Hepatocyte (in vitro differentiated cells): ENCODE data around the gene CCL11.

Source experiments
- EZH2 ChIP-seq: fragments of 200-600 bp; sonication (generic); IDR thresholded peaks from 2 replicates; pipeline ENCODE4 v1.6.1; 2016; ENCODE audit warnings: antibody characterized with exemption, mild to moderate bottlenecking, borderline replicate concordance
- TF ChIP-seq, protein P1 (sequence below): fragments of 200-600 bp; sonication (generic); IDR thresholded peaks from 2 replicates; pipeline ENCODE4 v1.5.1; 2016; ENCODE audit warnings: antibody characterized with exemption, mild to moderate bottlenecking; ENCODE audit not compliant: poor library complexity

DNA sequence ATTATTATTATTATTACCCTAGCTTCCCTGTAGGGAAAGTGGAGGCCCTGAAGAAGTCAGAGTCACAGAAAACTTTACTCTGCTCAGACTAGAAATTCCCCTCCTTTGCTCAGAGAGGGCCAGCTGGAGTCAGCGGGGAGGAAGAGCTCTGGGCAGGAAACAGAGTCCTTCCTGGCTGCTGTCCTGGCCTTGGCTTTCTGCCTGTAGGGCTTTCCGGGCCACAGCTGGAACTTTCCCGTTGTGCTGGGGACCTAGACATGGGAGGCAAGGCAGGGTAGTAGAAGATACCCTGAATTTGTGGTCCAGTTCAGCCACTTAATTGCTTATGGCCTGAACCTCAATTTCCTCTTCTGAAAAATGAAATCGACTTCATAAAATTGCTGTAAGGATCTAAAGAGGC, 44.5 kb upstream of the CCL11 start:
- TF ChIP-seq, protein P1, sequence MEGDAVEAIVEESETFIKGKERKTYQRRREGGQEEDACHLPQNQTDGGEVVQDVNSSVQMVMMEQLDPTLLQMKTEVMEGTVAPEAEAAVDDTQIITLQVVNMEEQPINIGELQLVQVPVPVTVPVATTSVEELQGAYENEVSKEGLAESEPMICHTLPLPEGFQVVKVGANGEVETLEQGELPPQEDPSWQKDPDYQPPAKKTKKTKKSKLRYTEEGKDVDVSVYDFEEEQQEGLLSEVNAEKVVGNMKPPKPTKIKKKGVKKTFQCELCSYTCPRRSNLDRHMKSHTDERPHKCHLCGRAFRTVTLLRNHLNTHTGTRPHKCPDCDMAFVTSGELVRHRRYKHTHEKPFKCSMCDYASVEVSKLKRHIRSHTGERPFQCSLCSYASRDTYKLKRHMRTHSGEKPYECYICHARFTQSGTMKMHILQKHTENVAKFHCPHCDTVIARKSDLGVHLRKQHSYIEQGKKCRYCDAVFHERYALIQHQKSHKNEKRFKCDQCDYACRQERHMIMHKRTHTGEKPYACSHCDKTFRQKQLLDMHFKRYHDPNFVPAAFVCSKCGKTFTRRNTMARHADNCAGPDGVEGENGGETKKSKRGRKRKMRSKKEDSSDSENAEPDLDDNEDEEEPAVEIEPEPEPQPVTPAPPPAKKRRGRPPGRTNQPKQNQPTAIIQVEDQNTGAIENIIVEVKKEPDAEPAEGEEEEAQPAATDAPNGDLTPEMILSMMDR, result no peak
- TF ChIP-seq EZH2, result no peak
